ENCODE data around the gene TMEM179. TPM values are rescaled to one million over a fixed set of nuclear protein-coding genes. Genes with fewer than 3 reads are reported as not detected.

TMEM179 gene
- total RNA-seq, 1 experiment from 2014 or later = 0.32 TPM

- in situ Hi-C loops (cut with HindIII; ENCODE audit: low pct_unique_long_range_greater_than_20kb, low sequenced_read_pairs) = no loop called here
- no peak for DNase-seq (ENCODE audit: low read depth, low spot score)
These were observed 58.5 kb downstream of the TMEM179 start for GRCh38 chr14:104545942-104546501.

GRCh38 chr14:104545151-104545941, 59.2 kb downstream of the TMEM179 start:
- in situ Hi-C loops (cut with HindIII; ENCODE audit: low pct_unique_long_range_greater_than_20kb, low sequenced_read_pairs) = no loop called here
- DNase-seq (ENCODE audit: low read depth, low spot score) = no peak

GRCh38 chr14:104544362-104544961, 60.1 kb downstream of the TMEM179 start:
- in situ Hi-C loops (cut with HindIII; ENCODE audit: low pct_unique_long_range_greater_than_20kb, low sequenced_read_pairs) = no loop called here

DNA sequence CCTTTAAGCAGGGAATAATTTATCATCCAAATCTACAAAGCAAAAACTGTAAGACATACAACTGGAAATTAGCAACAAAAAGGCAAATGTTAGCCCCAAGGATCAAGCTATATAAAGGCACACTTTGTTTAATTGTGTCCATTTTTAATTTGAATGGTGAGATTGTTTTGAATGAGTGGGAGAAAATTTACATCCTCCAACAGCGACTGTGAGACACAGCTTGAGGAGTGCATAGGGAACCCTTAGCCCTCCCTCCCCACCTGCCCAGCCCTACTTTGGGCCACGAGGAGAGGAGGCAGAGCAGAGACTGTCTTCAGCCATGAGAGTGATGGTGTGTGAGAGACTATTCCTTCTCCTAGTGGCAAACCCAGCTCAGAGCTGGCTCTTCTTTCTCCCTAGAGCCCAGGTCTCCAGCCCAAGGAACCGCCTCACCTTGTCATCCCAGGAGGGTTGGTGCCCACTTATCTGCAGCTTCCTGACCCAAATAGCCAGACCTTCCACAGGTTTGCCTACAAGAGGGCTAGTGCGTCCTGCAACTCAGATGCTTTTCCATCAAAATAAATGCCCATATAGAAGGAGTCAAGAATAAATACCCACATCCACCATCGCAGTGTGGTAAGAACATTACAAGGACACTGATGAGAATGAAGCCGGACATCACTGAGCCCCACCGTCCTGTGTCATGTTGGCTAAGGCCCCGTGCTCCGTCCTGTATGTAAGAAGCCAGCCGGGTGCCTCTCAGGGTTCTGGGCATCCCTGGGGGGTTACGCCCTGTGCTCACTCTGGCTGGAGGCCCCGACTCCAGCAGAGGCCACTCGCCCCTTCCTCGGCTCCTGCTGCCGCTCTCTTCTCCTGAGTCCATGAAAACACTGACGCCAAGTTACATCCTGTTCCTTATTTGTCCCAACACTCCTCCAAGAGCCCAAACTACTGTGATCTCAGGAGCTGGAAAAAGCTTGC, 61.4 kb downstream of the TMEM179 start:
- DNase-seq (ENCODE audit: low read depth, low spot score) = no peak
- in situ Hi-C loops (cut with HindIII; ENCODE audit: low pct_unique_long_range_greater_than_20kb, low sequenced_read_pairs) = no loop called here

More at GRCh38 chr14:104544362-104544961, 60.1 kb downstream of the TMEM179 start:
- no peak for DNase-seq (ENCODE audit: low read depth, low spot score)

DNA sequence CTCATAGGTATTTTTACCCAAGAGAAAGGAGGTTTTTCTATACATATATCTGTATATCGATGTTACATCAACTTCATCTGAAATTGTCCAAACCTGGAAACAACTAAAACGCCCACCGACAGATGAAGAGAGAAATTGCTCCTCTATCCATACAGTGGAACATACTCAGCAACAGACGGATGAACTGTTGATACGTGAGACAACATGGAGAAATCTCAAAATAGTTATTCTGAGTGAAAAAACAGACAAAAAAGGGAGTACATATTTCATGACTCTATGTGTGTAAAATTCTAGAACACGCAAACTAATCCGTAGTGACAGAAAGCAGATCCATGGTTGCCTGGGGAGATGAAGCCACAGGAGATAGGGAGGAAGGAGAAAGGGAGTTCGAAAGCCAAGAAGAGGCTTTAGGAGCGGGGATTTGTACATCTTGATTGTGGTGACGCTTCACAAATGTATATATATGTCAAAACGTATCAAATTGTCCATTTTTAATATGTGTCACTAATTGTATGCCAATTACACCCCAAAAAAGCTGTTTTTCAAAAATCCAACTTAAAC, 62.6 kb downstream of the TMEM179 start:
- in situ Hi-C loops (cut with HindIII; ENCODE audit: low pct_unique_long_range_greater_than_20kb, low sequenced_read_pairs) = no loop called here
- no peak for DNase-seq (ENCODE audit: low read depth, low spot score)

Other genes starting within 250 kb of the TMEM179 start
- gene C14orf180, start 25.0 kb downstream of the TMEM179 start, total RNA-seq (2014; rRNA removed; shearing (Covaris generic)) = not detected in 2 replicates
- 14.0 and 14.5 TPM in 2 replicates for gene INF2, start 84.8 kb upstream of the TMEM179 start, total RNA-seq (2014; rRNA removed; shearing (Covaris generic))
- gene ADSS1, start 119.5 kb upstream of the TMEM179 start, total RNA-seq (2014; rRNA removed; shearing (Covaris generic)) = 4.2 and 8.9 TPM in 2 replicates
- gene SIVA1, start 148.4 kb upstream of the TMEM179 start, total RNA-seq (2014; rRNA removed; shearing (Covaris generic)) = 94.9 and 111 TPM in 2 replicates
- gene AKT1, start 191.0 kb upstream of the TMEM179 start, total RNA-seq (2014; rRNA removed; shearing (Covaris generic)) = 108 and 119 TPM in 2 replicates
- gene ZBTB42, start 196.3 kb upstream of the TMEM179 start, total RNA-seq (2014; rRNA removed; shearing (Covaris generic)) = 5.2 and 5.4 TPM in 2 replicates

All from SK-MEL-5 (cell line).